Measurements from ENCODE around the gene UGT1A1.

The UGT1A1 gene

DNA sequence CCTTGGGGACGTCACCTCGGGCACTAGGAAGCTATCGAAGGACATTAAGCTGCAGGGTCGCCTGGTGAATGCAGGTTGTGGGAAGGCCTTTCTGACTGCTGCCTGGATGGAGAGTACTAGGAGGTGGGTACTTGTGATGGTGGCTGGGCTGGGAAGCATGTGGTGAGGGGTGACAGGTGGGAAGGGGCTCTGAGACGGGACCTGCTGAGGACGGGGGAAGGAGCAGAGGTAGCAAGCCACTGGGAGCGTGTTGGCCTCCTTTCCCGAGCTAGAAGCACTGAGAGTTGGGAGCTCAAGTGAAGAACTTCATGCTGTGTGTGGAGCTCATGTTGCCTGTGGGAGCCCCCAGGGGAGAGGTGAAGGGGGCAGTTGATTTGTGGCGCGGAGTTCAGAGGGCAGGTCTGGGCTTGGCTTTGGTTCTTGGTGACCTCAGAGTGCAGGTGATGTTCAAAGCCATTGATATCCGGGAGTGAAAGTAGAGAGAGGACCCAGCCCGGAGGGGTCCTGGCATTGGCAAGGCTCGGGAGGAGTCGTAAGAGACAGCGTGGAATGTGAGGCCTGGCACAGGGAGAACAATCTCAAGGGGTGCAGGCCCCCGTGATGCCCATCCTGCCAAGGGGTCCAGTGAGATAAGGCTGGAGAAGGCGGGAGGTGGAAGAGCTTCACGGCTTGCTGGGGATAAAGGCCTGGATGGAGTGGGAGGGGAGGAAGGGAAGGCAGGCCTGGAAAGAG is 31.2 kb downstream of the UGT1A1 start:
- TF ChIP-seq, protein P1, sequence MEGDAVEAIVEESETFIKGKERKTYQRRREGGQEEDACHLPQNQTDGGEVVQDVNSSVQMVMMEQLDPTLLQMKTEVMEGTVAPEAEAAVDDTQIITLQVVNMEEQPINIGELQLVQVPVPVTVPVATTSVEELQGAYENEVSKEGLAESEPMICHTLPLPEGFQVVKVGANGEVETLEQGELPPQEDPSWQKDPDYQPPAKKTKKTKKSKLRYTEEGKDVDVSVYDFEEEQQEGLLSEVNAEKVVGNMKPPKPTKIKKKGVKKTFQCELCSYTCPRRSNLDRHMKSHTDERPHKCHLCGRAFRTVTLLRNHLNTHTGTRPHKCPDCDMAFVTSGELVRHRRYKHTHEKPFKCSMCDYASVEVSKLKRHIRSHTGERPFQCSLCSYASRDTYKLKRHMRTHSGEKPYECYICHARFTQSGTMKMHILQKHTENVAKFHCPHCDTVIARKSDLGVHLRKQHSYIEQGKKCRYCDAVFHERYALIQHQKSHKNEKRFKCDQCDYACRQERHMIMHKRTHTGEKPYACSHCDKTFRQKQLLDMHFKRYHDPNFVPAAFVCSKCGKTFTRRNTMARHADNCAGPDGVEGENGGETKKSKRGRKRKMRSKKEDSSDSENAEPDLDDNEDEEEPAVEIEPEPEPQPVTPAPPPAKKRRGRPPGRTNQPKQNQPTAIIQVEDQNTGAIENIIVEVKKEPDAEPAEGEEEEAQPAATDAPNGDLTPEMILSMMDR (IDR thresholded peaks at IDR 0.05; ENCODE audit: insufficient read depth, missing control alignments): no peak
- FAIRE-seq (no peak), DNase-seq (ENCODE audit: insufficient read length, low spot score) (no peak)

DNA sequence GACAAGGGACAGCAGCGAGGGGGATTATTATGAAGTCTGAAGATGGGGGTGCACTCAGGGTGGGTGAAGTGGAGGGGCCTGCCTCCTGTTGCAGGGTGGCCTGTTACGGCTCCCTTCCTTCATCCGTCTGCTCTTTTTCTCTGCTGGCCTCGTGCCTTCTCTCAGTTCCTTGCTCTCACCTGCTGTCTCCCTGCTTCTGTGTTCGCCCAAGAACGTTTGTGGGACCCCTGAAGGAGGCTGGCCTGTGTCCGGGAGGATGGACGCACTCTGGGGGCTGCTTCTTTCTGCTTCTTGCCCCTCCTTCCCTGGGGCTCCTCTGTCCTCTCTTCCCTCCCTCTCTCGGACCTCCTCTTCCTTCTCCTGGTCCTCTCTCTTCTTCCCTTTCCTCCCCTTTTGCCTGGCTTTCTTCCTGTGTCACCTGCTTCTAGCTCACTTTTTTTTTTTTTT is 31.8 kb downstream of the UGT1A1 start:
- FAIRE-seq: no peak
- DNase-seq (ENCODE audit: insufficient read length, low spot score): no peak
- TF ChIP-seq, protein P1 (IDR thresholded peaks at IDR 0.05; ENCODE audit: insufficient read depth, missing control alignments): no peak

DNA sequence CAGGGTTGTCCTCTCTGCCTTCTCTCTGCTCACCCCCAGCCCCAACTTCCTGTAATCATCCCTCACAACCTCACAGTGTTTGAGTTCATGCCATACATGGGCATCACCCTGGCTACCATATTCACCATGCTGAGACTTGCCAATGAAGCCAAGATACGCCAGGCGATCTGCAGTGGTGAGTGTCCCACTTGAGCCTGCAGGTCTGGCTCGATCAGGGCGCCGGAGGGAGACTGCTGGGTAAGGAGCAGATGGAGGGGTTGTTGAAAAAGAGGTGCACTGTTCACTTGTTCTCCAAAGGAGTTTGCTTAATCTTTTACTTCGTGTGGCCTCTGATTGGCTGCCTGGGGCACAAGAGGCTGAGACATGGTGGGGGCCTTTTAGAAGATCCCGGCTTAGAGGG is 32.6 kb downstream of the UGT1A1 start:
- FAIRE-seq (no peak), DNase-seq (ENCODE audit: insufficient read length, low spot score) (no peak)
- TF ChIP-seq, protein P1 (IDR thresholded peaks at IDR 0.05; ENCODE audit: insufficient read depth, missing control alignments): no peak

DNA sequence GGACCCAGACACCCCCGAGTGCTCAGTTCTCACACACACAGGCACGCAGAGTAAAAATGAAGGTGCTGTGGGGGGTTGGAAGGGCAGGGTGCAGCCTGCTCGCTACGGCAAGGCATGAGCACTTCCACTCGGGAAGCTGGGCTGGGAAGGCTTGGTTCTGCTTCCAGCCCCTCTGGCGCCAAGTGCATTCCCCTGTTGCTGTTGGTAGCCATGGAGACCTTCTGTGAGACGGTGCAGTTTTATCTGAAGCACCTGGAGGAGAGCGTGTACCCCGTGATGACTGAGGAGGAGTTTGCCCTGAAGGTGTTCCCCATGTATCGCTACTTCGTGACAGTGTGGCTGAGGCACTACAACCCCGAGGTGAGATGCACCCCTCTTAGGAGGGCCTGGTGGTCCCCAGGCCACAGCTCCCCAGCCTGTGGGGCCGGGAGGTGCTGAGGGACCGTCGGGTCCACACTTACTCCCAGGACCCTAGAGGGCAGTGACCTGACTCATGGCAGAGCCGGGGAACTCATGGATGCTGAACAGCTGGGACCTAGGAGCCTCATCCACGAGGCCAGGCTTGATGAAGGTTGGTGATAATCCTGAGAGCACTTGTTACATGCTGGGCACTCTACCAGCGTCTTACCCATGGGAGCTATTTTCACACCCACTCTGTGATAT is 33.5 kb downstream of the UGT1A1 start:
- FAIRE-seq (no peak), DNase-seq (ENCODE audit: insufficient read length, low spot score) (no peak)
- TF ChIP-seq, protein P1 (IDR thresholded peaks at IDR 0.05; ENCODE audit: insufficient read depth, missing control alignments): no peak

DNA sequence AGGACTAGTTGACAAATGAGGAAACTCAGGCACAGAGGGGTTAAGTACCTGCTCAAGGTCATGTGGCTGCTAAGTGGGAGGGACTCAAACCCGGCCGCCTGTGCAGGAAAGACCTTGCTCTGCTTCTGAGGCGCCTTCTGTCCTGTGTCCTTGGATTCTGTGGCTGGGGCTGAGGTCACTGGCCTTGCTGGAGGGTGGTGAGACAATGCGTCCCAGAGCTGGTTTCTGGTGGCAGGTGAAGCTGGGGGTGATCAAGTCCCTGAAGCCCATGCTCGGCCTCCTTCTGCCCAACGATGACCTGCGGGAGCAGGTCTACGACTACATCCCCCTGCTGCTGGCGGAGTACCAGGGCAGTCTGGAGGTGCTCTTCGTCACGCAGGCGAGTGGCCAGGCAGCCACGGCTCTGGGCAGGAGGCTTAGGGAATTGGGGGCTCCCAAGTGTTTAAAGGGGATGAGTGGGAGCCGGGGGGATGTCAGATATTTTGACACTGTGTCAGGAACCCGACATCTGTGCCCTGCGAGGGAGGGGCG is 34.1 kb downstream of the UGT1A1 start:
- no peak for DNase-seq (ENCODE audit: insufficient read length, low spot score)
- TF ChIP-seq, protein P1 (IDR thresholded peaks at IDR 0.05; ENCODE audit: insufficient read depth, missing control alignments): no peak
- no peak for FAIRE-seq

DNA sequence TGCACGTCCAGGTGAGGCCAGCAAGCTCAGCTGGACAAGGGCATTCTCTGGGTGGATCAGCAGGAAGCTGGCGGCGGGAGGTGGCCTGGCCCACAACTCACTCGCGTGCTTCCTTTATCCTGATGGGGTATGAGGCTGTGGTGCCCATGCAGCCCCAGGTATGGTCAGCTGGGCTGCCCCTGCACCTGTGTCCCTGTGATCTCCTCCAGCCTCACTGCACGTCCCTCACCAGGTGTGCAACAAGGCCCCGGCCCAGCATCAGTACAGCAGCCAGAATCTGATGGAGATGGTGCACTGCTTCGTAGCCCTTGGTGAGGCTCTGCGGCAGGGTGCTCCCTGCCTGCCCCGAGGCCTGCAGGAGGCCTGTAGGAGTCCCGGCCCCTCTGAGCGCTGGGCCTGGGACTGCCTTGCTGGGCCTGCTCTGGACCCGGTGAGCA is 35.7 kb downstream of the UGT1A1 start:
- TF ChIP-seq, protein P1 (IDR thresholded peaks at IDR 0.05; ENCODE audit: insufficient read depth, missing control alignments): no peak
- FAIRE-seq (no peak), DNase-seq (ENCODE audit: insufficient read length, low spot score) (no peak)

DNA sequence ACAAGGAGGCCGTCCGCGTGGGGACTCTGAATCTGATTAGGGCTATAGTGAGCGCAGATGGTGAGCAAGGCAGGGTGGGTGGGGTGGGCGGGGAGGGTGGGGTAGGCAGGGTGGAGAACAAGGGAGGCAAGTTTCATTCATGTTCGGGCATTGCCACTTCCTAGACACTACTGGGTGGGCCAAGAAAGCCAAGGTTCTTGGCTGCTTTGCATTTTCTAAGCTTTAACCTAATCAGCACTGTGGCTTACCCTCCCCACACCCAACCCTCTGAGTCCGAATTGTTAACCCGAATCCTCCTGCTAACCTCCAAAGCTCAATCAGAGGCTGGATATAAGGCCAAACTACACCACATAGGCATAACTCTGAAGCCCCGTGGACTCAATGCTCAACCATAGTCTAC is 36.2 kb downstream of the UGT1A1 start:
- DNase-seq (ENCODE audit: insufficient read length, low spot score): no peak
- TF ChIP-seq, protein P1 (IDR thresholded peaks at IDR 0.05; ENCODE audit: insufficient read depth, missing control alignments): no peak
- no peak for FAIRE-seq
